ENCODE measurements around the gene SORCS2. TPM values are rescaled to one million over a fixed set of nuclear protein-coding genes. Genes with fewer than 3 reads are reported as not detected.

SORCS2 gene
- total RNA-seq, 2 experiments from 2014 or later = 0.03 TPM; not detected in 1

DNA sequence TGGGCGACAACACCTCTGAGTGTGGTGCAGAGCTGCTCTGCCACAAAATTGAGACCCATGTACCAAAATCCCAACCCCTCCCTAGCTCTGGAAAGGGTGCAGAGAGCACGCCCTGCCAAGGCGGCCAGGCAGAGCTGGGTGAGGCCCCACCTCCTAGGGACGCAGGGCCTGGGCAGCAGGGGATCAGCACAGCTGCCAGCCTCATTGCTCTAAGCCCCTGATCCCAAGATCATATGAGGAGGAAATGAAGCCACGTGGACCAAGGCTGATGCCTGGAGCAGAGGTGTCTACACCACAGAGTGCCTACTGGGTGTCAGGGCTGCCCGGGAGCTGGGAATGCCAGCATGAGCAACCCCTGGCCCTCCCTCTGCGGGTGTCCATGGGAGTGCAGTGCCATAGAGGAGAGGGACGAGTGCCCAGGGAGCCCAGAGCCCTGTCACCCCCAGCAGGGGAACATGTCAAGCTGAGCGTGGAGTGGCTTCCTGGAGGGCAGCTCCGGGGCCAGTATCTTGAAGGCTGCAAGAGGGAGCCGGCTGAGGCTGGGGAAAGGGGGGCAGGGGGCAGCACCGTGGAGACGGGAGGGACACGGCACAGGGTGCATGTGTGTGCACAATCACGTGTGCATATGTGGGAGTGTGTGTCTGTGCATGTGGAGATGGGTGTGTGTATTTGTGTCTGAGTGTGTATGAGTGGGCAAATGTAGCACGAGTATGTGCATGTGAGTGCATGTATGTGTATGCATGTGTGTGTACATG lies 306.3 kb downstream of the SORCS2 start:
- POLR2A ChIA-PET = no interaction called here
- no peak for DNase-seq (ENCODE audit: low spot score)
- TF ChIP-seq EZH2phosphoT487 (IDR thresholded peaks at IDR 0.05; ENCODE audit: borderline replicate concordance, low read depth, low read length) = no peak
- TF ChIP-seq, protein P1, sequence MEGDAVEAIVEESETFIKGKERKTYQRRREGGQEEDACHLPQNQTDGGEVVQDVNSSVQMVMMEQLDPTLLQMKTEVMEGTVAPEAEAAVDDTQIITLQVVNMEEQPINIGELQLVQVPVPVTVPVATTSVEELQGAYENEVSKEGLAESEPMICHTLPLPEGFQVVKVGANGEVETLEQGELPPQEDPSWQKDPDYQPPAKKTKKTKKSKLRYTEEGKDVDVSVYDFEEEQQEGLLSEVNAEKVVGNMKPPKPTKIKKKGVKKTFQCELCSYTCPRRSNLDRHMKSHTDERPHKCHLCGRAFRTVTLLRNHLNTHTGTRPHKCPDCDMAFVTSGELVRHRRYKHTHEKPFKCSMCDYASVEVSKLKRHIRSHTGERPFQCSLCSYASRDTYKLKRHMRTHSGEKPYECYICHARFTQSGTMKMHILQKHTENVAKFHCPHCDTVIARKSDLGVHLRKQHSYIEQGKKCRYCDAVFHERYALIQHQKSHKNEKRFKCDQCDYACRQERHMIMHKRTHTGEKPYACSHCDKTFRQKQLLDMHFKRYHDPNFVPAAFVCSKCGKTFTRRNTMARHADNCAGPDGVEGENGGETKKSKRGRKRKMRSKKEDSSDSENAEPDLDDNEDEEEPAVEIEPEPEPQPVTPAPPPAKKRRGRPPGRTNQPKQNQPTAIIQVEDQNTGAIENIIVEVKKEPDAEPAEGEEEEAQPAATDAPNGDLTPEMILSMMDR (conservative IDR thresholded peaks at IDR 0.05; ENCODE audit: low read length) = no peak
- CTCF ChIA-PET (ENCODE audit: unreplicated experiment) = no interaction called here
- H4K20me1 ChIP-seq (ENCODE audit: insufficient read depth, low read length) = no peaks in the 10 kb centered on the region
- H3K4me3 ChIP-seq (ENCODE audit: low read depth, low read length, poor library complexity, severe bottlenecking) = no peak overlapping the region
- no peaks in the 10 kb centered on the region for H3K36me3 ChIP-seq (ENCODE audit: insufficient read depth, low read length)
- H3K79me2 ChIP-seq (ENCODE audit: insufficient read depth, low read depth, low read length) = no peaks in the 10 kb centered on the region
- intact Hi-C loops (cut with micrococcal nuclease; ENCODE audit: unreplicated experiment) = no loop called here
- no peaks in the 10 kb centered on the region for H3K4me1 ChIP-seq (ENCODE audit: insufficient read depth, low read length, poor library complexity, severe bottlenecking)
- H2AFZ ChIP-seq (ENCODE audit: low read length) = no peak overlapping the region
- H3K27ac ChIP-seq (ENCODE audit: low read depth, low read length, poor library complexity, severe bottlenecking) = no peak overlapping the region
- BruUV-seq (replicated peaks) = no TSS peak
- H3K9me2 ChIP-seq (ENCODE audit: insufficient read depth, low read length) = no peaks in the 10 kb centered on the region
- H3K9me3 ChIP-seq (ENCODE audit: low read length) = no peaks in the 10 kb centered on the region
- H3K4me2 ChIP-seq (ENCODE audit: low read length) = no peak overlapping the region

DNA sequence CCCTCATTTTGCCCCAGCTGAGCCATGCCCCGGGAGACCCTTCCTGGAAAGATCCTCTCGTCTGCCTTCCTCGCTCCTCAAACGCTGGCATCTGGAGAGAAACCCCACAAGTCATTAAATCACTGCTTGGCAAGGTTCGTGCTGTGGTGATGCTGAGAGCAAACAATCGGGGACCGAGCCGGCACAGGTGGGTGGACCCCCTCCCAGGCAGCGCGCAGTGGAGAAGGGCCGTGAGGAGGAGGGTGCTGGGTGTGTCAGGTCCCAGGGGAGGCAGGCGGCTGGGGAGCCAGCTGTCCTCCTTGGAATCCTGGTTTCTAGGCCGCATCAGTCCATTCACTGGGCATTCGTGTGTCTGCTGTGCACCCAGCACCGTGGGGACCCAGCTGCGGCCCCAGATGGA lies 307.3 kb downstream of the SORCS2 start:
- Histone ChIP-seq H3K27ac (ENCODE audit: low read depth, low read length, poor library complexity, severe bottlenecking) (no peak overlapping the region), H4K20me1 (ENCODE audit: insufficient read depth, low read length) (no peaks in the 10 kb centered on the region), H3K79me2 (ENCODE audit: insufficient read depth, low read depth, low read length) (no peaks in the 10 kb centered on the region), H3K4me2 (ENCODE audit: low read length) (no peak overlapping the region), H3K9me2 (ENCODE audit: insufficient read depth, low read length) (no peaks in the 10 kb centered on the region), H3K9me3 (ENCODE audit: low read length) (no peaks in the 10 kb centered on the region), H3K4me3 (ENCODE audit: low read depth, low read length, poor library complexity, severe bottlenecking) (no peak overlapping the region), H2AFZ (ENCODE audit: low read length) (no peak overlapping the region), H3K4me1 (ENCODE audit: insufficient read depth, low read length, poor library complexity, severe bottlenecking) (no peaks in the 10 kb centered on the region), H3K36me3 (ENCODE audit: insufficient read depth, low read length) (no peaks in the 10 kb centered on the region)
- ChIA-PET CTCF (ENCODE audit: unreplicated experiment) (no interaction called here), POLR2A (no interaction called here)
- DNase-seq (ENCODE audit: low spot score) = no peak
- BruUV-seq (replicated peaks) = no TSS peak
- intact Hi-C loops (cut with micrococcal nuclease; ENCODE audit: unreplicated experiment) = no loop called here
- TF ChIP-seq, protein P1 (conservative IDR thresholded peaks at IDR 0.05; ENCODE audit: low read length) = no peak
- TF ChIP-seq EZH2phosphoT487 (IDR thresholded peaks at IDR 0.05; ENCODE audit: borderline replicate concordance, low read depth, low read length) = no peak

DNA sequence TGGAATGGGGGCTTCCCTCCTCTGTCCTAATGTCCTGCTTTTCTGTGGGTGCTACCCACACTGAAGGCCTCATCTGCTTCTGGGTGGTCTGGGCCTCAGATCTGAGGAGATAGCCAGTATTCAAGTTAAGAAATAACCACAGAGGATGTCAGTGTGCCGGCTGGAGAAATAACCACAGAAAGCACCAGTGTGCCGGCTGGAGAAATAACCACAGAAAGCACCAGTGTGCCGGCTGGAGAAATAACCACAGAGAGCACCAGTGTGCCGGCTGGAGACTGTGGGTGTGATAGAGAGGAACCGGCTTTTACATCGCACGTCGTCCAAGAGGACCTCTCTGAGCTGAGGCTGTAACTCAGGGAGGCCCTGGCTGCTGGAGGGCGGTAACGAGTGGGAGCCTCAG lies 308.1 kb downstream of the SORCS2 start:
- no peak overlapping the region for H3K27ac ChIP-seq (ENCODE audit: low read depth, low read length, poor library complexity, severe bottlenecking)
- H3K9me2 ChIP-seq (ENCODE audit: insufficient read depth, low read length) = no peaks in the 10 kb centered on the region
- H3K36me3 ChIP-seq (ENCODE audit: insufficient read depth, low read length) = no peaks in the 10 kb centered on the region
- TF ChIP-seq EZH2phosphoT487 (IDR thresholded peaks at IDR 0.05; ENCODE audit: borderline replicate concordance, low read depth, low read length) = no peak
- TF ChIP-seq, protein P1 (conservative IDR thresholded peaks at IDR 0.05; ENCODE audit: low read length) = no peak
- no peaks in the 10 kb centered on the region for H3K79me2 ChIP-seq (ENCODE audit: insufficient read depth, low read depth, low read length)
- DNase-seq (ENCODE audit: low spot score) = no peak
- H3K4me1 ChIP-seq (ENCODE audit: insufficient read depth, low read length, poor library complexity, severe bottlenecking) = no peaks in the 10 kb centered on the region
- no peaks in the 10 kb centered on the region for H4K20me1 ChIP-seq (ENCODE audit: insufficient read depth, low read length)
- POLR2A ChIA-PET = no interaction called here
- intact Hi-C loops (cut with micrococcal nuclease; ENCODE audit: unreplicated experiment) = no loop called here
- no peak overlapping the region for H2AFZ ChIP-seq (ENCODE audit: low read length)
- BruUV-seq (replicated peaks) = no TSS peak
- no peak overlapping the region for H3K4me3 ChIP-seq (ENCODE audit: low read depth, low read length, poor library complexity, severe bottlenecking)
- no peak overlapping the region for H3K4me2 ChIP-seq (ENCODE audit: low read length)
- no peaks in the 10 kb centered on the region for H3K9me3 ChIP-seq (ENCODE audit: low read length)
- CTCF ChIA-PET (ENCODE audit: unreplicated experiment) = no interaction called here

Data from OCI-LY7 (cell line).